Left lung (tissue), 10 donors: ENCODE data around the gene BAHCC1. TPM values are rescaled to one million over a fixed set of nuclear protein-coding genes. Genes with fewer than 3 reads are reported as not detected.

ENCODE experiments used
- ATAC-seq: fragments of 200-7000 bp; cut with Tn5 transposase; one replicate; pipeline ENCODE4 v1.9.1; 2020; ENCODE audit warnings: moderate library complexity
- DNase-seq, 4 donors: peaks; one replicate each; pipeline ENCODE4 v3.0.0-alpha.2; 2013 to 2020
- H3K27ac ChIP-seq, 2 donors: fragments of 200-600 bp; sonication (generic) in 1 of 2; one replicate each; pipeline versions ENCODE4 v1.5.0 to v1.8.0; 2020 to 2021
- H3K27me3 ChIP-seq, 2 donors: fragments of 200-600 bp; sonication (generic) in 1 of 2; one replicate each; pipeline versions ENCODE4 v1.5.0 to v1.8.0; 2020 to 2021
- H3K36me3 ChIP-seq, 2 donors: fragments of 200-600 bp; sonication (generic) in 1 of 2; one replicate each; pipeline versions ENCODE4 v1.5.0 to v1.8.0; 2020 to 2021
- H3K4me1 ChIP-seq, 2 donors: fragments of 200-600 bp; one replicate each; pipeline ENCODE4 v1.8.0; 2021
- H3K4me3 ChIP-seq, 2 donors: fragments of 200-600 bp; sonication (generic) in 1 of 2; one replicate each; pipeline versions ENCODE4 v1.5.0 to v1.8.0; 2020 to 2021; ENCODE audit warnings: mild to moderate bottlenecking in 1 of 2
- H3K9me3 ChIP-seq, 2 donors: fragments of 200-600 bp; sonication (generic) in 1 of 2; one replicate each; pipeline versions ENCODE4 v1.5.0 to v1.8.0; 2020 to 2021
- CTCF ChIP-seq, 2 donors: fragments of 200-600 bp; sonication (generic) in 1 of 2; IDR thresholded peaks; one replicate each; pipeline versions ENCODE4 v1.5.0 to v1.8.0; 2021; ENCODE audit warnings: antibody characterized with exemption in 2 of 2
- intact Hi-C, 2 donors: fragments of 100-400 bp; cut with DNase I; formaldehyde crosslinking; loops; one replicate each; pipeline versions ENCODE4 v1.11.2 to v1.14.2; 2022
- polyA plus RNA-seq, 6 donors: library from polyadenylated mRNA; unstranded; fragments of 120-200 nt; gene quantifications; one replicate each; pipeline ENCODE4 v1.2.1, GENCODE V29; 2013; ENCODE audit not compliant: insufficient read length in 6 of 6
- total RNA-seq, 2 donors: library from RNA; stranded (reverse); fragmentation: NEBNext Ultra II Directional; extraction: Animal tissue kit (Norgen Biotek cat#: 25700); gene quantifications; one replicate each; pipeline ENCODE4 v1.2.1, GENCODE V29; 2021
- donor health status: DM: no; HTN: yes; CAD: no.
- donor health status: DM: no; HTN: no; CAD: no.

The BAHCC1 gene
- total and polyA plus RNA-seq, 8 donors: 13.6 to 28.5 (median 21.4) TPM

- H3K4me1 ChIP-seq: peaks cover 24 to 47% of the 10 kb centered on the region in 2 donors
- H3K9me3 ChIP-seq: no peaks in the 10 kb centered on the region
- peak overlapping the region; percentile 89 to 92 for H3K27ac ChIP-seq
- peak in 1 of 2 donors; percentile 8 for TF ChIP-seq CTCF (IDR thresholded peaks at IDR 0.05)
- peaks cover 0 to 61% of the 10 kb centered on the region in 2 donors for H3K27me3 ChIP-seq
- peak; percentile 75 for ATAC-seq
- peak overlapping the region; percentile 56 to 65 for H3K4me3 ChIP-seq
- H3K36me3 ChIP-seq: no peaks in the 10 kb centered on the region
- intact Hi-C loops: no loop called here
- no peak for DNase-seq
Observed at GRCh38 chr17:81386646-81387099, 8.6 kb upstream of the BAHCC1 start.

- H3K27ac ChIP-seq: peak overlapping the region; percentile 89 to 92
- H3K36me3 ChIP-seq: no peaks in the 10 kb centered on the region
- H3K9me3 ChIP-seq: no peaks in the 10 kb centered on the region
- peaks cover 29 to 55% of the 10 kb centered on the region in 2 donors for H3K4me1 ChIP-seq
- no peak for DNase-seq
- H3K27me3 ChIP-seq: peaks cover 0 to 68% of the 10 kb centered on the region in 2 donors
- ATAC-seq: peak; percentile 39
- peak overlapping the region; percentile 56 to 65 for H3K4me3 ChIP-seq
- TF ChIP-seq CTCF (IDR thresholded peaks at IDR 0.05): no peak
- intact Hi-C loops: no loop called here
Observed at GRCh38 chr17:81387100-81388090, 7.9 kb upstream of the BAHCC1 start.

GRCh38 chr17:81388091-81388611, 7.1 kb upstream of the BAHCC1 start:
- no peak for ATAC-seq
- intact Hi-C loops: no loop called here
- no peak for TF ChIP-seq CTCF (IDR thresholded peaks at IDR 0.05)
- Histone ChIP-seq H3K36me3 (no peaks in the 10 kb centered on the region), H3K9me3 (no peaks in the 10 kb centered on the region), H3K27me3 (peaks cover 0 to 75% of the 10 kb centered on the region in 2 donors), H3K4me1 (peaks cover 33 to 61% of the 10 kb centered on the region in 2 donors), H3K27ac (peak overlapping the region; percentile 89 to 92), H3K4me3 (peak overlapping the region; percentile 56 to 65)
- DNase-seq: no peak

GRCh38 chr17:81388612-81389367, 6.5 kb upstream of the BAHCC1 start:
- peak overlapping the region; percentile 44 to 89 for H3K27ac ChIP-seq
- DNase-seq: no peak

More at GRCh38 chr17:81388612-81389367, 6.5 kb upstream of the BAHCC1 start:
- H3K4me3 ChIP-seq: no peak overlapping the region
- H3K4me1 ChIP-seq: peaks cover 33 to 64% of the 10 kb centered on the region in 2 donors
- ATAC-seq: no peak
- no peaks in the 10 kb centered on the region for H3K9me3 ChIP-seq
- TF ChIP-seq CTCF (IDR thresholded peaks at IDR 0.05): no peak
- H3K27me3 ChIP-seq: peaks cover 0 to 82% of the 10 kb centered on the region in 2 donors
- intact Hi-C loops: no loop called here
- no peaks in the 10 kb centered on the region for H3K36me3 ChIP-seq
